CD4-positive, alpha-beta T cell treated with Interleukin-17A for 1 hour (primary cell): Measurements from ENCODE around the gene ORC4.

Source experiments
- DNase-seq: peaks from one replicate; pipeline ENCODE4 v3.0.0-alpha.2; 2020

The ORC4 gene

DNA sequence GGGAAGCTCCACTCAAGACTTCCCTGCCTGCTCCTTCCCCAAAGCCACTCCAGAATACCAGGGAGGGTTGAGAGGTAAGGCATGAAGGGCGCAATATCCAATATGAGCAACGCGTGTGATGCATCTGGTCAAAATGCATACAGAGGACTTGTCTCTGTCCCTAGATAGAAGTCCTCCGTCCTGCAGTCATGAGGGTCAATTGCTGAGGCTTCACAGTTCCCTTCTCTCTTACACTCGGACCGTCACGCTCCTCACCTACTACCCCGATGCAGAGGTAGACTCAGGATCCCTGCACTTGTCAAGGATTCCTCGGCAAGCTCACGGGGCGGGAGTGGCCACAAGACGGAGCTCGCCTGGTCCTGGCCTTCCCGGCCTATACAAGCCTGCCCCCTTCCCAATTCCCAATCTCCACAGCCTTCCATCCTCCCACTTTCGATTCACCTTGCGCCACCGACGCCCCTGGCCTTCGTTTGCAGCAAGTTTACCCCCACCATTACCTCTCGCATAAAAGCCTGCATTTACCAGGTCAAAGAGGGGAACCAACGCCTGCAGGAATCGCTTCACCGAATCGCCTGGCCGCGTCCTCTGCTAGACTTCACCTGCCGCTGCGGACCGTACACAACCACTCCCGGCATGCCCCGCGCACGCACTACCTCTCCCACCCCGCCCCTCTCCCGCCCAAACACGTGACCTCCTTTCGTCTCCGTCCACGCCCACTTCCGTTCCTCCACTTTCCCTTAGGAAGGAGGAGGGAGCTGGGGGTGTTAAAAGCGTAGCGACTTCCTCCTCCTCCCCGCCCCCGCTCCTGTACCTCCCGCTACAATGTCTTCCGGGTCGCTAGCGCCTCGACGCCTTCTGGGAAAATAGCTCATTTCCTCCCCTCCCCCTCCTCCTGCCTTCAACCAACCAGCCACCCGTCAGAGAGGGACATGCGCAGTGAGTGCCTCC, at the start of gene ORC4:
Gene ORC4, minus strand, starts transcription at position 627 of the 948 bp plus-strand sequence. CDS start 44,779 bp downstream, outside the sequence.
- peak; percentile 99 for DNase-seq

DNA sequence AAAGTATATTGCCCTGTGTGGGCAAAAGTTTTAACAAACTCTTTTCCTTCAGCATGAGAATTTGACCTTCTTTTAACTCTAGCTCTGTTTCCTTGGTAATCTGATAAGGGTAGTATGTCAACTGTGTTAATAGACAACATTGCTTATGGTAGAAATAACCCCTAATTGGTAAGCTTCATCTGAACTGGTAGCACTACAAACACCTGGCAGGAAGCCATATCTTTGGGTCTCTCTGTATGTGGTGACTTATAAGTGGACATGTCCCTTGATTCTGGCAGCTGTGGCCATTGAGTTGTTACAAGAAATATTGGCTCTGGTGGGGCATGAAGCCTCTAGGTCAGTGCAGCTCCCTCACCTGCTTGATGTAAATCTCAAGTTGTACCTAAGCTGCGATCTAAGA, 47.3 kb upstream of the ORC4 start:
- DNase-seq: no peak

DNA sequence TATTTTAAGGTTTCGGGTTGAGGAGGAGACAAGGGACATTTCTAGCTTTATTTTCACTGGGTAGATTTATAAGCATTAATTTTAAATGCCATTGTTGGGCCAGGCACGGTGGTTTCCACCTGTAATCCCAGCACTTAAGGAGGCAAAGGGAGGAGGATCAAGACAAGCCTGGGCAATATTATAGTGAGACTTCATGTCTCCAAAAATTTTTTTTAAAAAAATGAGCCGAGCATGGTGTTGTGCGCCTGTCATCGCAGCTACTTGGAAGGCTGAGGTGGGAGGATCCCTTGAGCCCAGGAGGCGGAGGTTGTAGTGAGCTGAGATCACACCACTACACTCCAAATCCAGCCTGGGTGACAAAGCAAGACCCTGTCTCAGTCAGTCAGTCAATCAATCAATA, 45.4 kb upstream of the ORC4 start:
- DNase-seq: no peak

DNA sequence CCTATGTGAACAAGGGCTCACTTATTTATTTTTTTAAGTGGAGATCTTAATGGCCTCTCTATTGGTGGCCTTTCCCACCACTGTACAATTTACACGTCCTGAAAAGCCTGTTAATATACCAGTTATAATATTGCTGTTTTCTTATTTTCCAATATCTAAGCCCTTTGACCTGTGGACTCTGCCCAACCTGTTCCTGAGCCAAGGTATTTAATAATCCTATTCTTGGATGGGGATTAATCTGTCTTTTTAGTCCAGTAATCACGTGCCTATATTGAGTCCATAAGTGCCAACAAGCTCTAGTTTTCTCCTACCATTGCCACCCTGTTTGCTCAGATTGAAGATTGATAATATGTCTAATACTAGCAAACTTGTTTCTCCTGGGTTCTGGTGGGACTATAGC, 43.1 kb upstream of the ORC4 start:
- no peak for DNase-seq

DNA sequence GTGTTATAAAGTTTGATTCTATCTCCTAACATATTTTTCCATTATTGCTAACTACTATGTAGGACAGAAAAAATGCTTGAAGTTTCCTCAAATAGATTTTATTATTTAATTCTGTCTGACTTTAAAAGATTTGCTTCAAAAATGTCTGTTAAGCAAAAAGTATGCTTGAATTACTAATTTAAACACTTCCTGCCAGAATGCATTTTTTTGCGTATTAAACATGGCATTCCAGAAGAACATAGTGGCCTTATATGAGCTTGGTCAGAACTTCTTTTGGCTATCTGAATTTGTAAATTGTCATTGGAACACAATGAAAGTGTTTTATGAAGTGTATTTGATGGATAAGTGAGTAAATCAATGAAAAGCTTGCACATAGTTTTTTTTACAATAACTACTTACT, 38.1 kb upstream of the ORC4 start:
- DNase-seq: no peak

DNA sequence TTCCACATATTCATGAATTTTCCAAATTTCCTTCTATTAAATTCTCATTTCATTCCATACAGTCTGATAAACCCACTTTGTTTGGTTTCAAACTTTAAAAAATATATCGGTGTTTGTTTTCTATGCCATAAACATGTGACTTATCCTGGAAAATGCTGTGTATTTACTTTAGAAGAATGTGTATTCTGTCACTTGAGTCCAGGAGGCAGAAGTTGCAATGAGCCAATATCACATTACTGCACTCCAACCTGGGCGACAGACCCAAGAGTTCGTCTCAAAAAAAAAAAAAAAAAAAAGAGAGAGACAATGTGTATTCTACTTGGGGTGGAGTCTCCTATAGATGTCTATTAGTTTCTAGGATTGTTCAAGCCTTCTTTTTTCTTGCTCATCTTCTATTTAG, 32.1 kb upstream of the ORC4 start:
- no peak for DNase-seq

DNA sequence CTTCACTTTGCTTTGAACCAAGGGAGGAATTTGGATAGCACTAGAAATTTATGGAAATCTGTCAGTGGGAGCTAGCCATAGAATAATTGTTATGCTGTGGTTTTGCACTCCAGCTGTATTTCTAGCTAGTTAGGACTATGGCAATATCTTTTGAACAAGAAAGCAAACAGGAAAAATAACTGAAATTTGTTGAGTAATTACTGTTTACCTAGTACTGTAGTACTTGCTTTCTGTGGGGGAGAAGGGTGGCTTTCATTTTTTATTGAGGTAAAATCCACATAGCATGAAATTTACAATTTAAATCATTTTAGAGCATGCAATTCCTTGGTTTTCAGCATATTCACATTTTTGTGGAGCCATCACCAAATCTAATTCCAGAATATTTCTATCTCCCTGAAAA, 28.7 kb upstream of the ORC4 start:
- no peak for DNase-seq

DNA sequence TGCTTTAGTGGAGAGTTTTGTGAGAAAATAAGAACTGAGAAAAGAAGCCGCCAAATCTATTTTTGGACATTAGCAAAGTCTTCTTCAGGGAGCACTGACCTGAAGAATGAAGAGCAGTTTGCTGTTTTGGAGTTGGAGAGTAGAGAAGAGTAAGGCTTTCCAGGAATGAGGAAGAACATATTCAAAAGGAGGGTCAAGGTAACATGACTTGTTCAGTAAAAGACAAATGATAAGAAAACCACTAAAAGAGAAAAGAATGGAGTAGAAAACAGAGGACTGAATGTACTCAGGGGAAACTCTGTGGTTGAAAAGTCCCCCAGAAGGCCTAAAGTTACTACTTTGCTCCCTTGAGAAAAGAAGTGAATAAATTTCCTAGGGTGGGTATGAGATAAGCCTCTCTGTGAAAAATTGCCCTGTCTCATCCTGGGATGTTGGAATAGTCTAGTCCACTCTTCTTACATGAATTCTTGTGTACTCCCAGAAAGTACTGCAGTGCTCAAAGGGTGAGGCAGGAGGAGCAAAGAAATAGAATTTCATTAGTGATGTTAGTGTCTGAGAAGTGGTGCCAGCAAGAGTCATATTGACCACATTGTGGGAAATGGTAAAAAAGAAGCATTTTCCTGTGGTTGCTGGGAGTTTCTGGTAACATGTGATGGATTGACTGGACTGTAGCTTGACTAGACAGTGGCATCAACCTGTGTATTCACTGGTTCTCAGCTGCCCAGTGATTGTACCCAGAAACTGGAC, 28.1 kb upstream of the ORC4 start:
- no peak for DNase-seq

DNA sequence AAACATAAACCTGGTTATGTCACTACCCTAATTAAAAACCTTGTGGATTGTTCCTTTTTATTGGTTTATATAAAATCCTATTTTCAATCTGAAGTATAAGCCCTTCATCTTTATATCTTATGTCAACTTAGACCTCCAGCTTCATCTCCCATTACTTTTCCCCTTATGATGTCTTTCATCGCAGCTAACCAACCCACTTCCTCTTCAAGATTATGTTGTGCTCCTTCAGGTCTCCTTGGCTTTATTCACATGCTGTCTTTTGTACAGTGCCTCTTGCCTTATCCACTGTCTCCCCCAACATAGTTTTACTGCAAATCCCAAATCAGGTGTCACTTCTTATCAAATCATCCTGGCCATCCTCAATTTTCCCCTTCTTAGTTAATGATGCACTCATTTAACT, 26.3 kb upstream of the ORC4 start:
- no peak for DNase-seq

DNA sequence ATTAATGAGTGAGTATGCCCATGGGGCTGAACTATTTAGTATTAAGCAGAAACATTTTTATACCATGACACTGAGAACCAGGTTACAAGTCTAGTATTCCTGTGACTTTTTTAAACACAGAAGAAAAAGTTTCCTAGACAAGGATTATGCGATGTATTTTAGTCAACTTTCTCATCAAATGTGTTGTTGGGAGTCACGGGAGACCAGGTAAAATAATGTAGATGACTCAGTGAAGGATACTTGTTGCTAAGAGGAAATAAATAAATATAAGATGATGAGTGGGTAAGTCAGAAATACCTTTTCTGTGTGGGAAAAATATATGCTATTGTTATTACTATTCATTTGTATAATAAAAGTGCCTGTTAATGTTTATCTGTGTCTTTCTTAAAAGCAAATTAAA, 23.8 kb upstream of the ORC4 start:
- no peak for DNase-seq

DNA sequence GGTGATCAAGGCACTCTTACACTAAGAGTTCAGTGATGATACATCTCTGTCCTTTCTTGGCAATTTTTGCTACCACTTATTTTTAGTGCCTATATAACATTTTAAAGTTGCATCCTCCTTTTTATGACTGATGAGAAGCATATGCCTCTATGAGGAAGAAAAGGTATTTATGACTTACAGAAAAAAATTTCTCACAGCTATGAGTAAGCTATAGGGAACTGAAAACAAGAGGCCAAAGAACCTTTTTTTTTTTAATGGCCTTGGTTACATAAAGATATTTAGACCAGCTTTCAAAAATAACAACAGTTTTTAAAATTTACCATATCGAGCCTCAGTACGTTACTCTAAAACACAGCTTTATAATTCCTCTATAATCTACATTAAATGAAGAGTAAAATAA, 21.7 kb upstream of the ORC4 start:
- no peak for DNase-seq

DNA sequence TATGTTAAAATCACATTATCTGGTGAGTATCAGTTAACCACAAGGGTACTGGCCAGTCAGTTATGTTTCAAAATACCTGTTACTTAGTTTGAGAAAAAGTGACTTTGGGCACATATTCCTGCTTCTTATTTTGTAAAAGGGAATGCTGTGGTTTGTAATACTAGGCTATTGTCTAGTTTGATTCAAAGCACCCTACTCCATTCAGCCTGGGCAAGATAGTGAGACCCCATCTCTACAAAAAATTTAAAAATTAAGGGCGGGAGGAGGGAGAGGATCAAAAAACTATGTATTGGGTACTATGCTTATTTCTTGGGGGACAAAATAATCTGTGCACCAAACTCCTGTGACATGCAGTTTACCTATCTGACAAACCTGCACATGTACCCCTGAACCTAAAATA, 19.2 kb upstream of the ORC4 start:
- DNase-seq: no peak

DNA sequence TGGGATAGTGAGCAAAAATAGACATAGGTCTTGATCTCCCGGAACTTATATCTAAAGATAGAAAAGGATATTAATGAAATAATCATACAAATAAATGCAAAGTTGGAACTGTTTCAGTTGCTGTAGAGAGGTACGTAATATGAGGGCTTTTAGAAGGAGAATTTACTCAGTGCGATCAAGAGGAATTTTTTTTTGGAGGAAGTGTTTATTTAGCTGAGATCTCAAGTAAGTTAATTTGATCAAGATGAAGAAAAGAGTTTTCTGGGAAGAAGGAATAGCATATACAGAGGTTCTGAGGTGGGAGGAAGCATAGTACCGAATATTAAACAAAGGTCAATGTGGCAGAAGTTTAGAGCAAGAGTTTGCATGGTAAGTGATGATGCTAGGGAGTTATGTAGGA, 11.7 kb upstream of the ORC4 start:
- DNase-seq: no peak

DNA sequence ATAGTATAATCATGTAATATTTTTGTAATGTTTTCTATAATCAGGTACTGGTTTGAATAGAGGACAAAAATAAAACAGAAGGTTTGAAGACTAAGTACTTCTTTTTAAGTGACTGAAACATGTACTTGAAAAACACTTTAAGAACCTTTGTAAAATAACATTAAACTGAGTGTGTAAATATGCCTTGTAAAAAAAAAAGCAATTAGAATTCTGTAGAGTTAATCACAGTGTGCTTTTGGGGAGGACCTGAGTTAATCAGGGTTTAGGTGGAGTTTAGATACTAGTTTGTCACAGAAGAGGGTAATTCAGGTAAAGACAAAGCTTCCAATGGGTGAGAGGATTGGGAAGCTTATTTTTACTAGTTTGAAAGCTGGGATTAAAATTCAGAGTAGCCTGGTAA, 10.6 kb upstream of the ORC4 start:
- DNase-seq: no peak

DNA sequence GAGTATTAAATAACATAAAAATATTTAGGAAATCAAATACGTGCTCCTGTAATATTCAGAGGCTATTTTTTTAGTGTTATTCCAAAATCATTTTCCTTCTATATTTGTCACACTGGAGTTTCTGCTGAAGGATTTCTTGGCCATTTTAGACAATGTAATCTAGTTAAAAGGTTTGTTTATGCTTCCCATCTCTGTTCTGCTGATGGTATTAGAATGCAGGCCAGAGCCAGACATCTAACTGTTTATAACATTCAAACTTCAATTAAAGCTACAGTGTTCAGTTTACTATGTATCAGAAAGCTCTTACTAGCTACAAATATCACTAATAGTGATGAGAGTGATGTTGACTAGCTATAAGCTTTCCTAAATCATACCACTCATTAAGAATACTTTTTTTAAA, 8.2 kb upstream of the ORC4 start:
- no peak for DNase-seq

DNA sequence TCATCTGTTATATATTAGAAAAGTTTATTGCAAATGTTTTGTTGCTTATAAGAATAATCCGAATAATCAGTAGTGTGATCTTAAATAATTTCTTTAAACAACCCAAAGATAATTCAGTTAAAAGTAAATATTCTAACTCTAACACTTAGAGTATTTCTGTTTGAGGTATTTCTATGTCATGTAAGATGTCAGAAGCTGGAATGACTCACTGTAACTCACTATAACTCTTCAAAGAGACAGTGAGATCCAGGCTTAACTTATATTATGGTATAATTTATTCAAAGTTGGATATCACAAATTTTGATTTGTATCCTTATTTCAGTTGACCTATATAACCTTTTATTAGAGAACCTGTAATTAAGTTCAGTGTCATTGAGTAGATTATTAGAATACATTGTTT, 7.3 kb upstream of the ORC4 start:
- no peak for DNase-seq

DNA sequence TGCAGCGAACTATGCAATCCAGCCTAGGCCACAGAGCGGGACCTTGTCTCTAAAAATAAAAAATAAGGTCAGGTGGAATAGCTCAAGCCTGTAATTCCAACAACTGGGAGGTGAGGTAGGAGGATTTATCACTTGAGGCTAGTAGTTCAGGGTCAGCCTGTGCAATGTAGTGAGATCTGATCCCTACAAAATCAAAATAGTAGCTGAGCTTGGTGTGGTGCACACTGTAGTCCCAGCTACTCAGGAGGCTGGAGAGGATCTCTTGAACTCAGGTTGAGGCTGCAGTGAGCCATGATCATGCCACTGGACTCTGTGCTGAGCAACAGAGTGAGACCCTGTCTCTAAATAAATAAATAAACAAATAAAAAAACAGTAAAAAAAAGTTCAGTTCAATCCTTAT, 6.0 kb upstream of the ORC4 start:
- no peak for DNase-seq

DNA sequence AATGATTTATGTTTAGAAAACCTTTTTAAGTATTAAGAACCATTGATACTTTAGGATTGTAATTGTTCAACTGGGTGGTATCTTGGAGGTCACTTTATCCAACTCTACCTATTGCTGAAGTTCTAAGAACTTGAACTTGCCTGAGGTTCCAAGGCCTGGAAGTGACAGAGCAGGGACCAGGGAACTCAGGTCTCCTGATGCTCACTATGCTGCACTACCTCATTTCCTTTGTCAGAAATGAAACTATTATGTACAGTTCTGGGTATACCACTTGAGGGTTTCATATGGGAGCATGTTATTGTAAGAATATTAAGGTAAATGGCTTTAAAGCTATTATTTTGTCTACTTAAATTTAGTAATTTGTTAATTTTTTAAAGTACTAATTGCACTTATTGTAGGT, 3.3 kb upstream of the ORC4 start:
- DNase-seq: peak; percentile 47

DNA sequence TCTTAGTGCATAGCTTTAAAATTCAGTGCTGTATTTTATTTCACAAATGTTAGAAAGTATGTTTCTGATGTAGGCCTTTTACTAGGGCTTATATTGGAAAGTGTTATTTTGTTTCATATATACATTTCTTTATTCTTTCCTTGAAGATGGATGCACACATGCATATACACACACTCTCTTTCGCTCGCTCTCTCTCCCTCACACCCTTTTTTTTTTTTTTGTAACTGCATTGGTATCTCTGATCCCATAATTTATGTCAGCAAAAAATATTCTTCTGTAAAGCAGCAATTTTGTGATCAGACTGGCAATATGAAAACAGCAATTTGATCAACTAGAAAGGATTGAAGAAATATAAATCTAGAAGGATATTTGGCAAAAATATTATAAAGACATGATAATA, 2.3 kb upstream of the ORC4 start:
- DNase-seq: no peak

DNA sequence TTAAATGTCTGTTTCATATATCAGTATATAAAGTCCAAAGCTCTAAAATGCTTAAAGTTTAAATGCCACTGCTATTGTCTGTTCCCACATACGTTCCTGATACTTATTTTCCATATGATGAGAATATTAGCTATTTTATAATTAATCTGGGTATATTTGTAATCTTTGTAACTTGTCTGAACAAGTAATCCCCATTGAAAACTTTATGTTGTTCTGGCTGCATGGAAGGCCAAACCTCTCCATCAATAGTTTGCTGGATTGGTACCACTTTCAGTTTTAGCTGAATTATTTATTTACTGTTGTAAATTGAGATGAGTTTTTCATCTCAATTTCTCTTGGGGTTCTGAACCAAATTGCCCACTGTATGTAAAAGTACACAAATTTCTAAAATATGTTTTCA, 1.8 kb upstream of the ORC4 start:
- DNase-seq: peak; percentile 7

DNA sequence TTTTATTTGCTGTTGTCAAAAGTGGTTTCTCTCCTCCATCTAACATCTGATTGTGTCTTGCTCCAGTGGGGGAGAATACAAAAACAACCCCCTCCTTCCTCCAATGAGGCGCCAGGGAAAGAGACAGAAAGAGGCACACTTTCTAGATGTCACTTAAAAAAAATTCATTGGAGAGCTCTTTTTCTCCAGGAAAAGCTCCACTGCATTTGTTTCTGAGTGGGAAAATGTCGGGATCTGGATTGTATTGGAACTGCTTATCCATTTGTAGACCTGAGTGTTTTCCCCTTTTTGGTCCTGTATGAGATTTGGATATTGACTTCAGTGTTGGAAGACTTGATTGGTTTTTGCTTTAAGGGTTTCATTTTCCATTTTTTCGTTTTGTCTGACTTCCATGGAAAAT, 1.3 kb upstream of the ORC4 start:
- DNase-seq: no peak

DNA sequence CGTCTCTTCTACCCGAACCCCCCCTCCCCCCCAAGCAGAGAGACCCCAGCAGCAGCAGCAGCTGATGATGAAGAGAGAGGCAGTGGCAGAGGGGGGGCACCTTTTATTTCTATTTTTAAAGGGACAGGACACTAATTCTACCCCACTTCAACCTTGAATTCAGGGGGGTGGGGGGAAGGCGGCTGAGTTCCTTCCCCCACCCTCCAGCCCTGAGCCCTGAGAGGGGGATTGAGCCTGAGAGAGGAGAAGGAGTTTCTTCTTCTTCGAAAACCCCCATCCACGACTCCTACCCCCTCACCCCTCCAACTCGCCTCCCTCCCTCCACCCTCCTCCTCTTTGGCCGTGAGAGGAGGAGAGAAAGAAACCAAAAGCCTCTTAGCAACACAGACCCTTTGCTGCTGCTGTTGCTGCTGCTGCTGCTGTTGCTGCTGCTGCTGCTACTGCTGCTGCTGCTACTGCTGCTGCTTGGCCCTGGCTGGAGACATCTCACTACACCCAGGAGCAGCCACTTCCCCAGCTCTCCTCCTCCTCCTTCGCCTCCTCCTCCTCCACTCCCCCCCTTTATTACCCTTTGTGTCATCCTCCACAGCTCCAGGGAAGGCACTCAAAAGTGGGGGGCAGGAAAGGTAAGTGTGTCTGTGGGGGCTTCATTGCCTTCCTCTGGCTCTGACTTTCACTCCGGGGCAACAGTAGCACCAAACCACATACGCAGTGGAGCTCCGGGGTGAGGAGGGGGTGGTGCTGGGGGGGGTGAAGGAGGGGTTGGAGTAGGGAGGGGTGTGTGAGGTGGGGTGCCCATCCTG, 723 bp upstream of the ORC4 start, which contains the start of gene MBD5:
Gene MBD5, plus strand, starts transcription at position 33 of the 803 bp plus-strand sequence.
- DNase-seq: peak; percentile 80

DNA sequence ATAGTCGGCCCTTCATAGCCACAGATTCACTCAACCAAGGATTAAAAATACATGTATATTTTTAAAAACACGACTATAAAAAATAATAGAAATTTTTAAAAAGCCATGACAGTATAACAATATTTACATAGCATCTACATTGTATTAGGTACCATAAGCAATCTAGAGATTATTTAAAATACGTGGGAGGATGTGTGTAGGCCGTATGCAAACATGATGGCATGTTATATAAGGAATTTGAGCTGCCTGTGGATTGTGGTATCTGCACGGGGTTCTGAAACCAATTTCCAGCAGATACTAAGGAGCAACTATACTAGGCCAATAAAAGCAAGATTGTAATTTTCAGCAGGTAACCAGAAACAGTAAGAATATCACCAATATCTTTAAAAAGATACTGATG, 5.9 kb downstream of the ORC4 start:
- no peak for DNase-seq
